OCI-LY3 (cell line): ENCODE results near the gene OPTC.

Experiments
- H2AFZ ChIP-seq: fragments of 200-600, 300-600 bp; shearing (Covaris generic); 2 replicates; pipeline ENCODE4 v1.6.0; 2014; ENCODE audit warnings: antibody characterized with exemption, low read depth, low read length
- H3K27ac ChIP-seq: fragments of 200-600, 300-600 bp; sonication (generic); 2 replicates; pipeline ENCODE4 v1.5.1; 2014; ENCODE audit warnings: mild to moderate bottlenecking, low read length, moderate library complexity, mixed read lengths
- H3K27me3 ChIP-seq: fragments of 200-600, 300-600 bp; sonication (generic); 2 replicates; pipeline ENCODE4 v1.6.1; 2014; ENCODE audit warnings: low read depth, low read length, mixed read lengths
- H3K36me3 ChIP-seq: fragments of 200-600, 300-600 bp; sonication (generic); replicated peaks from 2 replicates; pipeline ENCODE3; 2014; ENCODE audit warnings: low read depth, low read length, mixed read lengths
- H3K4me1 ChIP-seq: fragments of 300-600, 200-600 bp; sonication (generic); 2 replicates; pipeline ENCODE4 v1.6.1; 2014; ENCODE audit warnings: low read length, mixed read lengths
- H3K4me2 ChIP-seq: fragments of 200-600, 300-600 bp; sonication (generic); 2 replicates; pipeline ENCODE4 v1.6.1; 2014; ENCODE audit warnings: low read length, mixed read lengths
- H3K4me3 ChIP-seq: fragments of 300-600, 200-600 bp; sonication (generic); 2 replicates; pipeline ENCODE4 v1.5.1; 2014; ENCODE audit warnings: antibody characterized with exemption, mild to moderate bottlenecking, low read length, moderate library complexity
- H3K79me2 ChIP-seq: fragments of 300-600, 200-600 bp; shearing (Covaris generic); 2 replicates; pipeline ENCODE4 v1.6.1; 2014; ENCODE audit warnings: mild to moderate bottlenecking, low read length, mixed read lengths
- H3K9ac ChIP-seq: fragments of 300-600, 200-600 bp; shearing (Covaris generic); 2 replicates; pipeline ENCODE4 v1.6.0; 2014; ENCODE audit warnings: mild to moderate bottlenecking, low read length, moderate library complexity
- H3K9me3 ChIP-seq: fragments of 200-600, 300-600 bp; shearing (Covaris generic); 2 replicates; pipeline ENCODE4 v1.6.1; 2014; ENCODE audit warnings: low read length, mixed read lengths; ENCODE audit not compliant: insufficient read depth
- H4K20me1 ChIP-seq: fragments of 200-600, 300-600 bp; sonication (generic); 2 replicates; pipeline ENCODE4 v1.6.1; 2016; ENCODE audit warnings: low read length, mixed read lengths; ENCODE audit not compliant: insufficient read depth
- CTCF ChIP-seq: fragments of 200-600, 300-600 bp; sonication (generic); IDR thresholded peaks from 2 replicates; pipeline ENCODE4 v1.5.1; 2014; ENCODE audit warnings: antibody characterized with exemption, low read length, low read depth
- EZH2phosphoT487 ChIP-seq: fragments of 200-600 bp; shearing (Covaris generic); IDR thresholded peaks from 2 replicates; pipeline ENCODE4 v1.6.1; 2018; ENCODE audit warnings: antibody characterized with exemption, mixed run types, low read depth

Gene OPTC

GRCh38 chr1:203503836-203504235 is 9.9 kb downstream of the OPTC start:
- Histone ChIP-seq H3K27me3 (peaks cover 22% of the 10 kb centered on the region), H2AFZ (no peak overlapping the region), H3K9ac (no peak overlapping the region), H4K20me1 (no peaks in the 10 kb centered on the region), H3K9me3 (no peaks in the 10 kb centered on the region), H3K4me2 (no peak overlapping the region), H3K79me2 (no peaks in the 10 kb centered on the region), H3K4me3 (no peak overlapping the region), H3K36me3 (no peaks in the 10 kb centered on the region), H3K27ac (no peak overlapping the region), H3K4me1 (no peaks in the 10 kb centered on the region; the same call in 1 of the 2 replicates)
- TF ChIP-seq CTCF (no peak), EZH2phosphoT487 (no peak)

- H3K79me2 ChIP-seq: no peaks in the 10 kb centered on the region
- peak overlapping the region; percentile 50; the same call in 1 of the 2 replicates for H2AFZ ChIP-seq
- H3K9me3 ChIP-seq: no peaks in the 10 kb centered on the region
- no peak overlapping the region for H3K27ac ChIP-seq
- TF ChIP-seq CTCF (peak; percentile 96), EZH2phosphoT487 (no peak)
- H3K4me1 ChIP-seq: no peaks in the 10 kb centered on the region; the same call in 1 of the 2 replicates
- no peak overlapping the region for H3K9ac ChIP-seq
- no peaks in the 10 kb centered on the region for H3K36me3 ChIP-seq
- no peak overlapping the region for H3K4me3 ChIP-seq
- peak overlapping the region; percentile 48 for H3K4me2 ChIP-seq
- no peaks in the 10 kb centered on the region for H4K20me1 ChIP-seq
- H3K27me3 ChIP-seq: peaks cover 22% of the 10 kb centered on the region
Observed at GRCh38 chr1:203504400-203505250, 10.7 kb downstream of the OPTC start.

- Histone ChIP-seq H3K79me2 (no peaks in the 10 kb centered on the region), H4K20me1 (no peaks in the 10 kb centered on the region), H3K27ac (no peak overlapping the region)
Observed at GRCh38 chr1:203505526-203506204, 11.7 kb downstream of the OPTC start.

More at GRCh38 chr1:203505526-203506204, 11.7 kb downstream of the OPTC start:
- Histone ChIP-seq H3K4me2 (no peak overlapping the region), H3K4me3 (no peak overlapping the region), H3K9me3 (no peaks in the 10 kb centered on the region), H3K27me3 (peaks cover 22% of the 10 kb centered on the region), H3K36me3 (no peaks in the 10 kb centered on the region), H3K4me1 (no peaks in the 10 kb centered on the region; the same call in 1 of the 2 replicates), H2AFZ (no peak overlapping the region), H3K9ac (no peak overlapping the region)
- TF ChIP-seq CTCF (no peak), EZH2phosphoT487 (no peak)
